Tibial nerve (tissue), 4 donors: ENCODE data around the gene CIAPIN1. TPM values are rescaled to one million over a fixed set of nuclear protein-coding genes. Genes with fewer than 3 reads are reported as not detected.
"Not testable (repeated sequence)": the region's sequence is repeated elsewhere in the genome, so short reads cannot be mapped to it uniquely, and the experiment has no call there.

Experiments
- DNase-seq, 2 donors: peaks; one replicate each; pipeline ENCODE4 v3.0.0-alpha.2; 2019; ENCODE audit warnings: low spot score in 2 of 2
- H3K27ac ChIP-seq, 4 donors: fragments of 200-600 bp; sonication (generic) in 3 of 4; one replicate each; pipeline ENCODE4 v1.5.1; 2017 to 2019; ENCODE audit warnings: mild to moderate bottlenecking in 1 of 4
- H3K27me3 ChIP-seq, 2 donors: fragments of 200-600 bp; sonication (generic) in 1 of 2; one replicate each; pipeline versions ENCODE4 v1.5.1 to v1.6.0; 2017 to 2019
- H3K36me3 ChIP-seq, 3 donors: fragments of 200-600 bp; sonication (generic); one replicate each; pipeline ENCODE4 v1.5.1; 2018 to 2019
- H3K4me1 ChIP-seq, 4 donors: fragments of 200-600 bp; sonication (generic) in 3 of 4; one replicate each; pipeline ENCODE4 v1.5.1; 2017 to 2019
- H3K4me3 ChIP-seq, 4 donors: fragments of 200-600 bp; sonication (generic) in 3 of 4; one replicate each; pipeline ENCODE4 v1.5.1; 2017 to 2019; ENCODE audit warnings: mild to moderate bottlenecking in 1 of 4, moderate library complexity in 1 of 4
- H3K9me3 ChIP-seq, 4 donors: fragments of 200-600 bp; sonication (generic) in 3 of 4; one replicate each; pipeline ENCODE4 v1.5.1; 2017 to 2019
- EP300 ChIP-seq, 2 donors: sonication (generic); formaldehyde crosslinking; IDR thresholded peaks; one replicate each; pipeline ENCODE4 v1.6.1; 2017; ENCODE audit warnings: antibody characterized with exemption in 2 of 2, mild to moderate bottlenecking in 1 of 2
- POLR2A ChIP-seq, 2 donors: fragments of 450-650 bp; IDR thresholded peaks; one replicate each; pipeline ENCODE4 v1.6.1; 2017; ENCODE audit warnings: antibody characterized with exemption in 2 of 2, mild to moderate bottlenecking in 2 of 2, moderate library complexity in 2 of 2
- whole genome bisulfite sequencing, 2 donors: methylation state at CpG; one replicate each; pipeline ENCODE4 v1.1.5; 2018; 5-methylcytosine and 5-hydroxymethylcytosine counted together
- total RNA-seq, 4 donors: library from RNA; depleted of rRNA; stranded (reverse); fragments of >200 nt; gene quantifications; one replicate each; pipeline ENCODE4 v1.1.0, GENCODE V29; 2016
- TF ChIP-seq, protein P1 (sequence below), 5 experiments: fragments of 200-600 bp in 3 of 5; fragments of 450-650 bp in 2 of 5; sonication (generic) in 3 of 5; IDR thresholded peaks; one replicate each; pipeline ENCODE4 v1.5.1; 2016 to 2019; ENCODE audit warnings: antibody characterized with exemption in 5 of 5, mild to moderate bottlenecking in 3 of 5, moderate library complexity in 2 of 5

CIAPIN1 gene
- total RNA-seq, 4 donors from 2014 or later, result 23.4 to 26.7 (median 25.7) TPM

DNA sequence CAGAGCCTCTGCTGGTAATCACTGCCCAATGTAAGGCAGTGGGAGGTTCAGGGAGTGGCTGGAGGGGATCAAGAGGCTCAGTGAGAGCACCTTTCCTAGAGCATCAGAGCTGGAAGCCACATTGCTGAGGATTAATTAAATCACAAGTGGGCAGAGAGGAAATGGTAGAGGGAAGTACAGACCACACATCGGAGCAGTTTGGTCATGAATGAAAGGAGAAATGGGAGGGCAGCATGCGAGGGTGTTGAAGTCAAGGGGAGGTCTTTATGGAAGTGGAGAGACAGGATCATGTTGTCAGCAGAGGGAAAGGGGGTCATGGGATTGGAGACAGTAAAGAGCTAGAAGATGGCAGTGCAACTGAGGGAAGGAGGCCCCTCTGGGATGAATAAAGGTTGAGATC is 40.3 kb downstream of the CIAPIN1 start:
- DNase-seq, result no peak
- TF ChIP-seq EP300 (IDR thresholded peaks at IDR 0.05), result no peak
- TF ChIP-seq, protein P1, sequence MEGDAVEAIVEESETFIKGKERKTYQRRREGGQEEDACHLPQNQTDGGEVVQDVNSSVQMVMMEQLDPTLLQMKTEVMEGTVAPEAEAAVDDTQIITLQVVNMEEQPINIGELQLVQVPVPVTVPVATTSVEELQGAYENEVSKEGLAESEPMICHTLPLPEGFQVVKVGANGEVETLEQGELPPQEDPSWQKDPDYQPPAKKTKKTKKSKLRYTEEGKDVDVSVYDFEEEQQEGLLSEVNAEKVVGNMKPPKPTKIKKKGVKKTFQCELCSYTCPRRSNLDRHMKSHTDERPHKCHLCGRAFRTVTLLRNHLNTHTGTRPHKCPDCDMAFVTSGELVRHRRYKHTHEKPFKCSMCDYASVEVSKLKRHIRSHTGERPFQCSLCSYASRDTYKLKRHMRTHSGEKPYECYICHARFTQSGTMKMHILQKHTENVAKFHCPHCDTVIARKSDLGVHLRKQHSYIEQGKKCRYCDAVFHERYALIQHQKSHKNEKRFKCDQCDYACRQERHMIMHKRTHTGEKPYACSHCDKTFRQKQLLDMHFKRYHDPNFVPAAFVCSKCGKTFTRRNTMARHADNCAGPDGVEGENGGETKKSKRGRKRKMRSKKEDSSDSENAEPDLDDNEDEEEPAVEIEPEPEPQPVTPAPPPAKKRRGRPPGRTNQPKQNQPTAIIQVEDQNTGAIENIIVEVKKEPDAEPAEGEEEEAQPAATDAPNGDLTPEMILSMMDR (IDR thresholded peaks at IDR 0.05), result no peak
- no peak for TF ChIP-seq POLR2A (IDR thresholded peaks at IDR 0.05)
- H3K9me3 ChIP-seq, result no peaks in the 10 kb centered on the region
- 60 to 66% methylated on average over 2 of the region's 2 CpGs for WGBS, 2 donors
- peaks cover 0 to 5% (median 0%) of the 10 kb centered on the region in 4 donors for H3K4me1 ChIP-seq
- H3K36me3 ChIP-seq, result no peaks in the 10 kb centered on the region
- no peak overlapping the region for H3K27ac ChIP-seq
- no peaks in the 10 kb centered on the region for H3K27me3 ChIP-seq
- no peak overlapping the region for H3K4me3 ChIP-seq

GRCh38 chr16:57405097-57405496 is 42.1 kb downstream of the CIAPIN1 start:
- Histone ChIP-seq H3K4me3 (no peak overlapping the region), H3K9me3 (no peaks in the 10 kb centered on the region), H3K36me3 (no peaks in the 10 kb centered on the region), H3K4me1 (peaks cover 0 to 5% (median 0%) of the 10 kb centered on the region in 4 donors), H3K27me3 (no peaks in the 10 kb centered on the region), H3K27ac (no peak overlapping the region)
- WGBS, 2 donors, result 65 to 74% methylated on average over 3 of the region's 3 CpGs
- DNase-seq, result no peak
- TF ChIP-seq EP300 (IDR thresholded peaks at IDR 0.05) (no peak), POLR2A (IDR thresholded peaks at IDR 0.05) (no peak)
- TF ChIP-seq, protein P1 (IDR thresholded peaks at IDR 0.05), result no peak

DNA sequence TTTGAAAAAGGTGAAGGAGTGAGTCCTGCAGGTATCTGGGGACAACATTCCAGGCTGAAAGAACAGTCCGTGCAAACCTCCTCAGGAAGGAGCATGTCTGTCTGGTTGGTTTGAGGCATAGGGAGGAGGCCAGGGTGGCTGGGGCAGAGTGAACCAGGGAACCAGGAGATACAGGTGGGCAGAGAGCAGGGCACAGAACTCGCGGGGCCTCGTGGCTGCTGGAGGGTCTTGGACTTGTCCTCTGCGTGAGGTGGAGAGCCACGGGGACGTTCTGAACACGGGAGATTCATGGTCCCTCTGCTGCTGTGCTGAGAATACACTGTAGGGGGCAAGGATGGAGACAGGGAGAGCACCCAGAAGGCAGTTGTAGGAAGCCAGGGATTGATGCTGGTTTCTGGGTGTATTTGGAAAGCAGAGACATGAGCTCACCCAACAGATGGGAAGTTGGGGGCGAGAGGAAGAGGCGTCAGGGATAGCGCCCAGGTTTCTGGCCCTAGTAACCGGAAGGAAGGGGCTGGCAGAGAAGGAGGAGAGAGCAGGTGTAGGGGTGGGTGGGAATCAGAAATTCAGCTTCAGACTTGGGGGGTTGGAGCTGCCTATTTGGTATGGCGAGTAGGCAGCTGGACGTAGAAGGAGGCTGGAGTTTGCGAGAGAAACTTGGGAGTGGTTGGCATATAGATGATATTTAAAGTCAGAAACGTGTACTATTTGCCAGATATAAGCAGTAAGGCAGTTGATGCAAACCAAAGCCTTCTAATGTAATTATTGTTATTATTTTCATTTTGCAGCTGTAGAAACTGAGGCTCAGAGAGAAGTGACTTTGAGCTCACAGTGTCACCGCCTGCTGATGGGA is 43.0 kb downstream of the CIAPIN1 start, which contains the start of gene CCL17:
Gene CCL17 (plus strand): TSS at position 803 of the 853 bp plus-strand sequence. CDS start 9,166 bp downstream, outside the sequence.
- Histone ChIP-seq H3K27me3 (no peaks in the 10 kb centered on the region), H3K4me1 (no peaks in the 10 kb centered on the region), H3K36me3 (no peaks in the 10 kb centered on the region), H3K27ac (no peak within 1 kb of the TSS), H3K4me3 (no peak within 1 kb of the TSS), H3K9me3 (no peaks in the 10 kb centered on the region)
- TF ChIP-seq EP300 (IDR thresholded peaks at IDR 0.05) (no peak), POLR2A (IDR thresholded peaks at IDR 0.05) (no peak)
- TF ChIP-seq, protein P1 (IDR thresholded peaks at IDR 0.05), result no peak
- 71% methylated on average over 17 of the region's 17 CpGs for WGBS, 2 donors
- DNase-seq, result no peak

DNA sequence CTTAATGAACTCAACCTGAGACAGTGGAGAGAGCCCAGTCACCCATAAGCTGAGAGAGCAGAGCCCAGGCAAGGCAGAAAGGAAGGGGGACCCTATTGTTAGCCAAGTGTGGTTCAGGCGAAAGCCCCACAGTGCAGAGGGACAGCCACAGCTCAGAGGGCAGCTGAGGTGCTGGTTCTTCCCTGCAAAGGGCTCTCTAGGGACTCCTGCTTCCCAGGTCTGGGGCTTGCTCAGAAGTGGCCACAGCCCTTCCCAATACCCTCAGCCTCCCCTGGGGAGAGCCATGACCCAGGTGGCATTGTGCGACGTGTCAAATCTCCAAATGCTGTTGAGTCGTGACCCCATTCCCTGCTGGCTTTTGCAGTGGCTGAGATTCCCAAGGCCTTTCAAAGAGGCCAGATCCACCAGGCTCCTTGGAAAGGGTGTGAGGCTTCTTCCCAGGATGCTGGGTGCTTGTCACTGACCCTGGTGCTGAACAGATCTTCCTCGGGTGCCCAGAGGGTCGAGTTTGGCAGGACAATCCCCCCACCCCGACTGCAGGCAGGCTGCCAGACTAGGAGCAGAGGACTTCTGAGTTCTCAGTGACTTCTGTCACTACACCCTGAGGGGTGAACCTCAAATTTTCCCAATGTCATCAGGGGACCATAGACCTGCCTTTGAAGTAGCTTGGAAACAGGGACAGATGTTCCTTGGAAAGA is 45.1 kb downstream of the CIAPIN1 start:
- no peak overlapping the region for H3K4me3 ChIP-seq
- H3K27ac ChIP-seq, result no peak overlapping the region
- no peak for DNase-seq
- no peaks in the 10 kb centered on the region for H3K9me3 ChIP-seq
- WGBS, 2 donors, result 46 to 52% methylated on average over 7 of the region's 7 CpGs
- H3K4me1 ChIP-seq, result no peaks in the 10 kb centered on the region
- TF ChIP-seq, protein P1 (IDR thresholded peaks at IDR 0.05), result no peak
- TF ChIP-seq POLR2A (IDR thresholded peaks at IDR 0.05) (no peak), EP300 (IDR thresholded peaks at IDR 0.05) (no peak)
- H3K27me3 ChIP-seq, result no peaks in the 10 kb centered on the region
- no peaks in the 10 kb centered on the region for H3K36me3 ChIP-seq

DNA sequence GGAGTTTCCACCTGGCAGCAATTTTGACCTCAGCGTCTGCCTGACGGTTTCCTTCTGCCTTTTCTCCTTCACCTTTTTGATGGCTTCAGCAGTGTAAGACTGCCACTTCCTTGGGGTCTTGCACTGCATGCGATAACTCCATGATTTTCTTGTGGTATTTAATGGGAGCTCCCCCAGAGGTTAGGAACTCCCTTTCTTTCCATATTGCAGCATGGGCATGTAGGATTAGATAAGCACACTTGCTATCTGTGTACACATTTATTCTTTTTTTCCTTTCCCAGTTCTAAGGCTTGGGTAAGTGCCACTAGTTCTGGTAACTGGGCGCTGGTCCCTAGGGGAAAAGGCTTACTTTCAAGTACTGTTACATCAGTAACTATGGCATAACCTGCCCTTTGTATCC is 49.7 kb downstream of the CIAPIN1 start:
- 82 to 88% methylated on average over 4 of the region's 4 CpGs for WGBS, 2 donors

More for the DNA sequence above, 49.7 kb downstream of the CIAPIN1 start:
- H3K36me3 ChIP-seq, H3K4me3 ChIP-seq, H3K4me1 ChIP-seq, H3K9me3 ChIP-seq, H3K27ac ChIP-seq, H3K27me3 ChIP-seq, DNase-seq: not testable (repeated sequence)
